Activated CD4-positive, CD25-positive, alpha-beta regulatory T cell treated with anti-CD3 and anti-CD28 coated beads, Interleukin-2, amount 50 U/mL, for 72 hours (primary cell): ENCODE data around the gene GP2.
"Not testable (repeated sequence)": the region's sequence is repeated elsewhere in the genome, so short reads cannot be mapped to it uniquely, and the experiment has no call there.

Source experiments
- DNase-seq: peaks from one replicate; pipeline ENCODE4 v3.0.0; 2021

Gene GP2

DNA sequence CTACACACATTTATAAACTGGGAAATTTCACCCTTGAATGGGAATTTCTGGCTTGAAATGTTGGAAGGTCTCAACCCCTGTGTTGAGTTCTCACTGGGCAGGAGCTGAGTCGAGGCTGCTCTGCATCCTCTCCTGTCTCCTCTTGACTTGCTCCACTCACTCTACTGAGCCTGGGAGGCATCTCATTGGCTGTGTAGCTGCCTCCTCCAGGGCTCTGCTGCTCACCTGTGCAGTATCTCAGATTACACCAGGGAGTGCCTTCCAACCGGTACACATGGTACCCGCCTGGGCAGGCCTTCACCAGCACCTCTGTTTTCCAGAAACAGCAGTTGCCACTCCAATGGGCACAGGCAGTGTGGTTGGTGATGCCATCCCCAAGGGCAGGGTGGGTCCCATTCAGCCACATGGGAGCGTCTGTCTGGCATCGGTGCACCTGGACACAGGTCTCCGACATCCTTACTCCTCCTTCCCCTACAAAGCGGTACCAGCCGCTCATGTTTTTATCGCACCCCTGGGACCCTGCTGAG lies 3.7 kb downstream of the GP2 start:
- DNase-seq = no peak

DNA sequence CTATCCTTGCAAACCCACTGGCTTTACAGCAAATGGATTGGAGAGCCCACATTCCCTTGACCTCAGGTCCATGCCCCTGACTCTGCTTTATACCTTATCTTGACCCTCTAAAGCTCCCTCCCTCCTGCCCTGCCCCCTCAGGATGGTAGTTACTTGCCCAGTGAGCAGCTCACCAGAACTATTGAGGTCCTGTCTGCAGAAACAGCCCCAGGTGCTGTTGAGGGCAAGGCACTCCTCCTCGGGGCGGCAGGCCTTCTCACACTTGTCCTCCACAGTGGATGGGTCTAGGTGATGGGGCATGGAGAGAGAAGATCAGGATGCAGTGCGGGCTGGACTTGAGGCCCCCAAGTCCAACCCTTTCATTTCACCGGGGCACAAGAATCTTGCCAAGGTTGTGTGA lies 4.6 kb downstream of the GP2 start:
- DNase-seq = no peak

DNA sequence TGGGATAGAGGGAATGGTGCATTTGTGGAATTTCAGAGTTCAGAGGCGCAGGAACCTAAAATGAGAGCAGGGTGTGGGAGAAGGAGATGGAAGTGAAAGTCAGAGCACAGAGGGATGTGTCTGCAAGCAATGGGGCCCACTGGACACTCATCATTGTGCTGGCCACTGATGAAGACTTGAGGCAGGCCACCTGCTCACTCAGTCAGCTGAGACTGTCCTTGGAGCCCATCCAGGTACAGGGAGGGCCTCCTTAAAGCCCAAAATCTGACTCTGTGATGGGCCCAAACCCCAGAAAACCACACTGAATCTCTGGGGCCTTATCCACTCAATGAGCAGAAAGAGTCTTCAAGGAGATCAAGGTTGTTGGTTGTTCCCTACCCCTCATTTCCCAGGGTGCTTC lies 5.6 kb downstream of the GP2 start:
- no peak for DNase-seq

DNA sequence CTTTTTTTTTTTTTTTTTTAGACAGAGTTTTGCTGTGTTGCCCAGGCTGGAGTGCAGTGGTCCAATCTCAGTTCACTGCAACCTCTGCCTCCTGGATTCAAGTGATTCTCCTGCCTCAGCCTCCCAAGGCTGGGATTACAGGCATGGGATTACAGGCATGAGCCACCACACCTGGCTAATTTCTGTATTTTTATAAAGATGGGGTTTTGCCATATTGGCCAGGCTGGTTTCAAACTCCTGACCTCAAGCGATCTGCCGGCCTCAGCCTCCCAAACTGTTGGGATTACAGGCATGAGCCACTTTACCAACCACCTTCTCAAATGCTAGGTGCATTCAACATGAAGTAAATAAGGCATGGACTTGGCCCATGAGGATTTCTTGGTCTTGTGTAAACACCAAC lies 6.3 kb downstream of the GP2 start:
- not testable (repeated sequence) for DNase-seq

DNA sequence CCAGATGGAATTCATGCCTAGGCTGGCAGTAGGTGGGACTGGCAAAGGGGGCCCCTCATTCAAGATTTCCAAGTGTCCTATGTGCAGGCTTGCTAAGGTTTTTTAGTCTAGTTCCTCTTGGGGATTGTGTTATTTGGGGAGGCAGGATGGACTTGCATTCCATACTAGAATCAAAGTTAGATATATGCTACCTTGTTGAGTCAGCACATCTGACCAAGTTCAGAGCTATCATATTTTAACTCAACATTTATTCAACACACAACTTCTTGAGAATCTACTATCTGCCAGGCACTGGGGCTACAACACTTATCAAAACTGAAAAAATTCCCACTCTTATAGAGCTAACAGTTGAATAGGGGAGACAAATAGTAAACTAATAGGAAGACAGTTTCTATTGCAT lies 6.7 kb downstream of the GP2 start:
- DNase-seq = no peak

DNA sequence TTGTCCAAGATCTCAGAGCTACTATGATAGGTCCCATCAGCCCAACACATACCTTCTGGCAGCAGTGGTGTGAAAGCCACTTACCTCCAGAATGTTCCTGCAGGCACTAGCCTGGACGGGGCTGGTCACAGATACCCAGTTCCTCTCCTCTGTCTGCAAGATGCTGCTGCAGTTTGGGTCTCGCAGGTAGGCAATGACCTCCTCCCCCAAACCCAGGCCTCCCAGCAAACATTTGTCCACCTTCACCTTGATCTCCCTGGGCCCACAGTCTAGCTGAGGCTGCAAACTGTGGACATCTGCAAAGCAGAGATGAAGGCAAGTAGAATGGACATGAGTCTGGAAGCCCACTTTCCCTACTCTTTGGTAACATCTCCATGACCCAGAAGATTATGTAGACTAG lies 7.1 kb downstream of the GP2 start:
- no peak for DNase-seq

DNA sequence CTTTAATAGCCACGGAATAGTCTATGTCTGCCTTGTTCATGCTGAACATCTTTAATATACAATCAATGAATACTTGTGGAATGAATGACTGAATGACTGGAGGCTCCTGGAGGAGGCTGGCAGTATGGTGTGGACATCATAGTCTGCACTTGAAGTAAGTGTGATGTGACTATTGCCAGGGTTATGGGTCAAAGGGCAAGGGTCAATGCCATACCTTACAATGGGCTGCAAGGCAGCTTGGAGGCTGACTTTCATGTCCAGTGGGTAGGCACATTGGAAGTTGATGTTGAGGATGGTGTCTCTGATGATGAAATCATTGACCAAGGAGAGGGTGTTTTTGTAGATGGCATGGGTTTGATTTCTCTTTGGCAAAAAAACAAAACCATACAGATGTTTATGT lies 7.9 kb downstream of the GP2 start:
- no peak for DNase-seq

DNA sequence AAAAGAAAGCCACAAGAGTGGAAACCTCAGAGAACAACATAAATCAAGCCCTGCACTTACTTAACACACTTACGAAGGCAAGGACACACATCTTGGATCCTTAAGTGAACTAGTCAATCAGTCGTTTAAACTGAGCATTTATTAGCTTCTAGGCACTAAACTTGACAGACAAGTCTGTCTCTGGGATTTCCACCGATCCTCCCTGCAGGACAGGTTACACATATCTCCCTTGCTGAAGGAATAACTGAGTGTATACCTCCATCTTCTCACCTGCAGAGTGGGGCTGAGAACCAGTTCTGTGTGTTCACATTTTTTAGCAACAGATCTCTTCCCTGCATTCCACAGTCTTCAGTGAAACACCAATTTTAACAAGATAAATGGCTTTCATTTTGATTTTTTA lies 8.9 kb downstream of the GP2 start:
- no peak for DNase-seq

DNA sequence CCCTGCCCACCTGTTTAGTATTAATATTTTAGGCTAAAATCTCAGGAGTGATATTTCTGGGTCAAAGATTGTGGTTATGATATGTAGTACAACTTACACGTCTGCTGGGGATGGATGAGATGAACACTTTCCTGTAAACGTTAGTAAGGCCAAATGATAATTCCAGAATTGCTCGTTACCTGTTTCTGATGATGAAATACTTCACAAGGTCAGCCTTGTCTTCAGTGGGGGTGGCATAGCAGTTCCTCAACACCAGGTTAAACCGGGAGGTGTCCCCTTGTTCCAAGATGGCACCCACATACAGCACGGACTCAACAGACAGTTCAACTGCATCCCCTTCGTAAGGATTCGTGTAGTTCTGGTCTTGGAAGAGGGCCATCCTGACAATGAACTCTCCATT lies 9.3 kb downstream of the GP2 start:
- no peak for DNase-seq

DNA sequence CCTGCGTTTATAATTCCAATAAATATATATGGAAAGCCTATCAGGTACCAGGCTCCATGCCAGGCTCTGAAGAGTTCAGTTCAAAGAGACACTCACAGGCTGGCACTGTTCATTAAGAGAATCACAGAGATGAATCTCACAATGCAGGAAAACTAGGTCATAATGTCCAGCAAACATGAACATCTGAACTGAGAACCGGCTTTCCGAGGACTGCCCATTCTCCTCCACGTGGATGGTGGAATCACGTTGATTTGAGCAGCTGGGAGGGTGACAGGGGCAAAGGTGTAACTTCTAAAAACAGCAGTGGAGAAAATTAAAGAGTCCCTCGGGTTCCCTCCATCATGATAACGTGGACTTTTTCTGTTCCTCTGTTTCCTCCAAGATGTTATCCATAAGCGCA lies 10.2 kb downstream of the GP2 start:
- DNase-seq = no peak

DNA sequence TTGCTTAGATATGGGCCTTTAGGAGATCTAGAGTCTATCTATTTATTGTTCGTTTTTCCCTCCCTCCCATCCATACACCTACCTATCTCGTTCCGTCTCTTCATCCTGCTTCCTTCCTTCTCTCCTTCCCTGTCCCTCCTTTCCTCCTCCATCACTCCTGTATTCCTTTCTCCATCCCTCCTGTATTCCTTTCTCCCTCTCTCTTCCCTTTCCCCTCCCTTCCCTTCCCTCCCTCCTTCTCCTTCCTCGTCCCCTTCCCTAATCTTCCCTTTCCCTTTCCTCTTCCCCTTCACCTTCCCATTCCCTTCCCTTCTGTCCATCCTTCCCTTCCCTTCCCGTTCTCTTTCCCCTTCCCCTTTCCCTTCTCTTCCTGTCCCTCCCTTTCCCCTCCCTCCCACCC lies 10.6 kb downstream of the GP2 start:
- no peak for DNase-seq

DNA sequence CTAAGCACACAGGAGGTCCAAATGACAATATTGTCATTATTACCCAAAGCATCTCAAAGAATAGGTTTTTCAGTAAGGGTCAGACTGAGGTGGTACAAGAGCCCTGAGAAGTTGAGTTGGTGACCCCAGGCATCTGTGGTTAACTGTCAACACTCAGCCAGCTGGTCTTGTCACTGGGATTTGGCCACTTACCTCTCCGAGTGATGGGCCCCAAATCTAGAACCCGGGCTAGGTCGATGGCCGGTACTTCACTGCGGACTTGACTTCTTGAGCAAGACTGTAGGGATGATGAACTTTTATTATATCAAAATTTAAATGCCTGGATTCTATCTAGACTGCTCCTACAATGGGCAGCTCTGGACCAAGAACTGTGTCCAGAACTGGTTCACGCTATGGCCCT lies 11.5 kb downstream of the GP2 start:
- no peak for DNase-seq

DNA sequence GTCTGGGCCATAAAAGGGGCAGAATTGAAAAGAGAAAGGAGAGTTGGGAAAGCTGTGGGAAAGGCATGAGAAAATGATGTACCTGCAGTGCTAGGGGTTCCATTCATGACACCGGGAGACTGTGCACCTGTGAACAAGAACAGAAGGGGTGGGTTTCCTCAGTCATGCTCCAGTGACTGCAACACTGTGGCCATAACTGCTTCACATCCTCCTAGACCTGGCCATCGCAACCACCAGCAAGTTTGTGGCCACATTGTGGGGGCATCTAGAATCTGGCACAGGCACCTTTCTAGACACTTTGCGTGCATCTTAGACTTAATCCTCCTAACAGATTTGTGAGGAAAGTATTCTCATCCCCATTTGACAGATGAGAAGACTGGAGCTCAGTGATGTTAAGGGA lies 12.7 kb downstream of the GP2 start:
- DNase-seq = no peak

DNA sequence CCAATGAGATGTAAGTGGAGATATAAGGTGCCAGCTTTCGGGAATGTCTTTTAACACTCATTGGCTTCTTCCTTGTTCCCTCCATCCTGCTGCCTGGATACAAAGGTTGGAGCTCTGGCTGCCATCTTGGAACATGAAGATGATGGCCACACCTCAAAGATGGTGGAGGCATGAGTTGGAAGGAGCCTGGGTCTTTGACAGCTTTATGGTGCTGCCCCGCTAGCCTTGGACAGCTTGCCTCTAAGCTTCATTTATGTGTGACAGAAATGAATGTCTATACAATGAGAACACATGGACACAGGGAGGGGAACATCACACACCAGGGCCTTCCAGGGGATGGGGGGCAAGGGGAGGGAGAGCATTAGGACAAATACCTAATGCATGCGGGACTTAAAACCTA lies 13.6 kb downstream of the GP2 start:
- DNase-seq = no peak

DNA sequence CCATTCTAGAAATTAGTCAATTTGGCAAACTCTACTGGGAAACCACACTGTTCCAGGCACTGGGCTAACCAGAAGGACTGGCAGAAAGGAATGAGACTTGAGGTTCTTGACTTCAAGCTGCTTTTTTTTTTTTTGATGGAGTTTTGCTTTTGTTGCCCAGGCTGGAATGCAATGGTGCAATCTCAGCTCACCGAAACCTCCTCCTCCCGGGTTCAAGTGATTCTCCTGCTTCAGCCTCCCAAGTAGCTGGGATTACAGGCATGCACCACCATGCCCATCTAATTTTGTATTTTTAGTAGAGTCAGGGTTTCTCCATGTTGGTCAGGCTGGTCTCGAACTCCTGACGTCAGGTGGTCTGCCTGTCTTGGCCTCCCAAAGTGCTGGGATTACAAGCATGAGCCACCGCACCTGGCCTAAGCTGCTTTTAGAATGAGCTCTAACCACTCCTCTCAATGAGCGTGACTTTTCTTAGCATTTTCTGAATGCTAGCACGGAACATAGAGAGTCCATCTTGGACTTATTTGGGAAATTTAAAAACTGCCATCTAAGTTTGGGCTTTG lies 14.7 kb downstream of the GP2 start:
- not testable (repeated sequence) for DNase-seq

DNA sequence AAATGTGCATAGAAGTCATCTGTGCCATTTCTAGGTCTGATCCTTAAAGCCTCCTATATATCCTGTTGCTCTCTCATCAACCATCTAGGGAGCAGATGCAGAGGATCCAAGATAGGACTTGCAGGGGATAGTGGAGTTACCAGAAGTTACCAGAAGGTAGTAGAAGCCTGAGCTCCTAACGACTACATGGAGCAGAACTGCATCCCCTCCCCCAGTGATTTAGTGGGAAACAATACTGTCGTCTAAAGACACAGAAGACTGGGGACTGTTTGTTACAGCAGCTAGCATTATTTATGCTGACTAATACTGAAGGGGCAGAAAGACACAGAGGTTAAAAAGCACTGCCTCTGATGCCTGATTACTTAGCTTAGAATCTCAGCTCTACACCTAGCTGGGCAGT lies 15.8 kb downstream of the GP2 start:
- DNase-seq = no peak

DNA sequence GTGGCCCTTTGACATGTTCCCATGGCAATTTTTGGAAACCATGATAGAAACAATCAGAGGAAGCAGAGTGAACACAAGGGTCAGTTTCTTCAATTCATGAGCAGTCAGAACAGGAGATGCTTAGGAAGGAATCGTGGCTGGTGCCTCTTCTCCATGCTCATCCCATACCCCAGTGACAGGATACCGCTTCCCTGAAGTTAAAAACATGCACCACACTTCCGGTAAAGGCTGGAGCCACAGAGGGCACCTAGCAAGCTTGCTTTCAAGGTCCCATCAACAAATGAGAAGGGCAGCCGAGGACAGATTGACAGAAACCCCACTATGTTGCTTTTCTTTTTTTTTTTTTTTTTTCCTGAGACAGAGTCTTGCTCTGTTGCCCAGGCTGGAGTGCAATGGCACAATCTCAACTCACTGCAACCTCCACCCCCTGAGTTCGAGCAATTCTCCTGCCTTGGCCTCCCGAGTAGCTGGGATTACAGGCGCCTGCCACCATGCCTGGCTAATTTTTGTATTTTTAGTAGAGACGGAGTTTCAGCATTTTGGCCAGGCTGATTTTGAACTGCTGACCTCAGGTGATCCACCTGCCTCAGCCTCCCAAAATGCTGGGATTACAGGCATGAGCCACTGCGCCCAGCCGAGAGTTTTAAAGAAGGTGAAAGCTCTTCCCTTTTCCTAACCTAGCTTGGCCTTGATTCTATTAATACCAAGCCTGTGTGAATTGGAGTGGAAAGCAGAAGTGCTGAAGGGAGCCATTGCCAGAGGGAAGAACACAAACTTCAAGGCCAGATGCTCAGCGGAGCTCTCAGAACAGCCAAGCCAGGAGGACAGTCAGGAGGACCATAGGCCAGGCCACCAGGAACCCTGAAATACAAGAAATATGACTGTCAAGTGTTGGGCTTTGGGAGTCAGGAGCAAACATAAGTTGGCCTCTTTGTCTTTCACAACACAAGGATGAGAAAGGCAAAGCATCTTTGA lies 16.6 kb downstream of the GP2 start:
- DNase-seq = no peak

DNA sequence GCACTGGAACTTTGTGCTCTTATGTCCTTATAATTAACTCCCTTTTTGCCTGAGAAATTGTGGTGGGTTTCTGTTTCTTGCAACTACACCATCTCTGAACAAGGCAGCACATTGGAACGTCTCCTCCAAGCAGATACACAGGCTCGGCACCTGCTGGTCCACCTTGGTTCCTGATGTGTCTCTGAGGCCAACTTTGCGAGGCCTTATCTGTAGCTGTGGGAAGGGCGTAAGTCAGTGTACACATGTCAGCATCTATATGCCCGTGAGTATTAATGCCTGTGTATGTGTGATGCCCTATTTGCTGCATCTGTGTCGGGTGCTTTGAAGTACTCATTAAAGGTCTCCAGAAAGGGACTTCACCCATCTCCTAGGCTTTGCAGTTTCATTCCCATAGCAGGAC lies 17.5 kb downstream of the GP2 start:
- no peak for DNase-seq

DNA sequence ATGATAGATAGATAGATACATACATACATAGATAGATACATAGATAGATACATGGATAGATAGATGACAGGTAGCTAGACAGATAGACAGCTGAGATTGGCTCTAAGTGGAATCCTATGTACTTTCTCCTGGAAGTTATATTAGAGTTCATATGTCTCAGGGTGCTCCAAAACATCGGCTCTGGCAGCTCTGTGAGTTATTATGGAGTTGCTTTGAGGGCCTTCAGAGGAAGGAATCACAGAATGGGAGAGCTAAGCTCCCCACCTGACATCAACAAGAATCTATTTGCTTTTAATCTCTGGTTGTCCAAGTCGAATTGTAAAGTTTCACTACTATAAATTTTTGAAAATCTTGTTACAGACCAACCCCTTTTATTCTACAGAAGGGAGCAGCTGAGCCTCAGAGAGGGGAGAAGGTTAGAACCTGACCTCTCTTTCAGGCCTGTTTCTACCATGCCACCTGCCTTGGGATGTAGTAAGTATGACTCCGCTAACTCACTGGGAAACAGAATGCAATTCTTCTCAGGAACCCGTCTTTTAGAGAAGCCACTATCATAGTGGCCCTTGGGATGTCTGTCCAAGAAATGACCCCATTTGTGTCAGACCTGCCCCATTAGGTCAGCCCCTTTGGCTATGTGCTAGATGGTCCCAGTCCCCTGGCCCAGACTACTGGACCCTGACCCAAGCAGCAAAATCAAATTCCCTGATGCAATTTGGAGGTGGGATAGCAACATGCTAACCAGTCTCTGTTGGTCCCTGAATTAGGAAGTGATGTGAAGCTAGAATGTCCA lies 18.3 kb downstream of the GP2 start:
- no peak for DNase-seq

DNA sequence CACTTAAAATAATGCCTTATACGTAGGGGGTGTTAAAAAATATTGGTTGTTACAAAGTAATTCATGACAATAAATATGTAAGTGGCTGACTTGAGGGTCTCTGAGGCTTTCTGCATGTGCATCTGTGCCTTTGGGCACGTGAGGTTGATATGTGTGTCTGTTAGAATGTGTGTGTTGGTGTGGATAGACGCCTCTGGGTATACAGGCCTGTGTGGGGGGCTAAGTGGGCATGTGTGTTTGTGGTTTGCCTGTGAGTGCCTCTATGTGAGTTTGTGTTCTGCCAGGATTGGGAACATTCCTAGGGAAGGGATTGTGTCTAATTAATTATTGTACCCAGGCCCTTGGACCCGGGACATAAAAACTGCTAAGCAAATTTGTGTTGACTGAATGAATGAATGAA lies 19.0 kb downstream of the GP2 start:
- no peak for DNase-seq

DNA sequence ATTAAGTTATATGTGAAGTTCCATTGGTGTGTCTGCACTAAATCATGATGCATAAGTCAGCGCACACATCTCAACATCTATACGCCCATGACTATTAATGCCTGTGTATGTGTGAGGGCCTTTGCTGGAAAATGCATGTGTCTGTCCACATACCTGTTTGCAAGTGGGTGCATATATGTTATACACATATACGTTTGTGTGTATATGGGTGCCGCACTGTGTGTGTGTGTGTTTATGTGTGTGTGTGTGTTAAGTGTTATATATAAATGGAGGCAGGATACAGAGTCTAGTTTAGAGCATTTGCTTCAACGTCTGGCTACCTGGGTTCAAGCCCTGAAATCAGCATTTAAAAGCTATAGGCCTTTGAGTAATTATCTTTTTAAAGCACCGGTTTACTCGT lies 19.5 kb downstream of the GP2 start:
- DNase-seq = no peak

DNA sequence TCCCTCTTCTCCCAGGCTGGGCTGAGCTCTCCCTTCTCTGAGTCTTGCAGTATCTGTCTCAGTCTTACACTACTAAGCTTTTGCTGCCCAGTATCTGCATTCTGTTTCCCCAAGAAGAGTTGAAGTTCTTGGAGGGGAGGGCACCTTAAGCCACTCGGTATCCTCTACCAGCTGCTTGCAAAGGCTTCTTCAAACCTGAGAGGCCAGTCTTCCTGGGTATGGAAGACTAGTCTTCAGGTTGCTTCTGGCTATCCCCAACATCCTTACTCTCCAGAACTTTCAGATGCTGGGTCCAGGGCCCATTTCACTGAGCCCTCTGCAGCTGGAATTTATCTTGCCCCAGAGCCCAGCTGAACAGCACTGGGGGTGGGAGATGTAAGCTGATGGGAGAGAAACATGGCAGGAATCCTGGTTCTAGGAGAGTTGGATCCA lies 20.1 kb downstream of the GP2 start:
- DNase-seq = no peak

DNA sequence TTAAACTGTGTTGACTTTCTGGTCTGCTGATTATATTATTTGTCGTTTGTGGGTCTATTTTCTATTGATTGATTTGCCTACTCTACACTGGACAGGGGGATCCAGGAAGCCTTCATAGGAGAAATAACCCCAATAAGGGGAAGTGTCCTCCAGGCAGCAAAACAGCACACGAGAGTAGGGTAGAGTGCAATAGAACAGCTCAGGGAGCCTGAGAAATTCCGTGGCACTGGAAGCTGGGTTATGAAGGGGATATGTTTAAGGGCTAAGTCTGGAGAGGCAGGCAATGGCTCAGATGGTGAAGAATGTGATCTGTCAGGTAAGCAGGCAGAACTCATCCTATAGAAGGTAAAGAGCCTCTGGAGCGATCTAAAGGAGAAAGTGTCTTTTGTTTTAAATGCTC lies 20.9 kb downstream of the GP2 start:
- no peak for DNase-seq

DNA sequence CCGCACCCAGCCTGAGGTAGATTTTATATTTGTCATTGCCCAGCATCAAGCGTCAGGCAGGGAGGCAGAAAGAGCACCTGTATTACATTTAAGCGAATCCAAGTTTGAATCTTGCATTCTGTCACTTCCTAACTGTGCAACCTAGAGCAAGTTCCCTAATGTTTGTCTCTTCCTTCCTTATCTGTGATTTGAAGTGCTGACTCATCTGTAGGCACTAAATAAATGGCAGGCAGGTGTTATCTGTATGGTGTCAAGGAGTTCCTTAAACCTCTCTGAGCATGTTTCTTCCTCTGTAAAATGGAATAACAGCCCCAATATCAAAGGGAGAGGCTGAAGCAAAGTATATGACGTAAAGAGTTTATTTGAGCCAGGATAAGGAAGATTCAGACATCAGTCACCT lies 24.3 kb downstream of the GP2 start:
- DNase-seq = no peak
